SK-N-SH treated with all-trans-retinoic acid at 6 μM for 48 hours (cell line): ENCODE results near the gene RCOR1.

Experiments
- BACH2 ChIP-seq: fragments of 250-450 bp; sonication (Bioruptor Pico); IDR thresholded peaks from 2 replicates; pipeline ENCODE4 v1.9.0; 2021; ENCODE audit warnings: mild to moderate bottlenecking, borderline replicate concordance
- OSR1 ChIP-seq: fragments of 250-450 bp; sonication (Bioruptor Pico); IDR thresholded peaks from 2 replicates; pipeline ENCODE4 v1.8.0; 2022; ENCODE audit warnings: moderate library complexity, mild to moderate bottlenecking, inconsistent platforms
- PATZ1 ChIP-seq: fragments of 250-450 bp; sonication (Bioruptor Pico); IDR thresholded peaks from 2 replicates; pipeline ENCODE4 v1.8.0; 2020; ENCODE audit warnings: mild to moderate bottlenecking, moderate library complexity, borderline replicate concordance
- TCF4 ChIP-seq: fragments of 250-450 bp; sonication (Bioruptor Pico); IDR thresholded peaks from 2 replicates; pipeline ENCODE4 v1.8.0; 2021; ENCODE audit warnings: mild to moderate bottlenecking, moderate library complexity, borderline replicate concordance
- TOX ChIP-seq: fragments of 250-450 bp; sonication (Bioruptor Pico); IDR thresholded peaks from 2 replicates; pipeline ENCODE4 v1.8.0; 2021; ENCODE audit warnings: mild to moderate bottlenecking, moderate library complexity, borderline replicate concordance
- ZFP30 ChIP-seq: fragments of 450-650 bp; formaldehyde crosslinking; IDR thresholded peaks from 2 replicates; pipeline ENCODE4 v1.5.0; 2022; ENCODE audit warnings: mild to moderate bottlenecking, moderate library complexity

GRCh38 chr14:102593825-102594137 is 1.3 kb downstream of the RCOR1 start:
- no peak for TF ChIP-seq TCF4 (CRISPR knock-in tag)
- no peak for TF ChIP-seq BACH2 (CRISPR knock-in tag)
- no peak for TF ChIP-seq OSR1
- TF ChIP-seq PATZ1 (CRISPR knock-in tag): no peak
- no peak for TF ChIP-seq ZFP30 (CRISPR knock-in tag)
- no peak for TF ChIP-seq TOX (CRISPR knock-in tag)
